HepG2 (cell line): Measurements from ENCODE around the gene WNT5B. TPM values are rescaled to one million over a fixed set of nuclear protein-coding genes. Genes with fewer than 3 reads are reported as not detected.
A peak's percentile ranks its signal among the peaks of the same experiment; 100 is the strongest.

Source experiments
- ATAC-seq: fragments of 200-7000 bp; cut with Tn5 transposase; 3 replicates; pipeline ENCODE4 v1.9.1; 2020; ENCODE audit warnings: mild to moderate bottlenecking, moderate library complexity
- BruUV-seq: library from RNA; stranded (reverse); fragments of 400-500 nt; replicated peaks from 2 replicates; lab custom pipeline; 2021; lab: Mats Ljungman, UMichigan
- CTCF ChIA-PET: fragments of 300-600 bp; formaldehyde crosslinking; extraction: SDS; loops from one replicate; lab custom pipeline; 2021; ENCODE audit warnings: low total read pairs, inconsistent platforms, low intra/inter-chr PET ratio; lab: Yijun Ruan, JAX
- POLR2A ChIA-PET: fragments of 350-600 bp; sonication (Branson Sonifier 250); formaldehyde crosslinking; loops from one replicate; lab custom pipeline; 2020; ENCODE audit warnings: antibody characterized with exemption, inconsistent platforms; lab: Yijun Ruan, JAX
- DNase-seq: peaks from one replicate; pipeline ENCODE4 v3.0.0-alpha.2; 2015; ENCODE audit warnings: low spot score
- FAIRE-seq: peaks from 3 replicates; lab custom pipeline; 2011; peaks lifted over from hg19 to GRCh38; lab: Jason Lieb, UNC
- H2AFZ ChIP-seq: one replicate; pipeline ENCODE4 v1.6.1; 2011; ENCODE audit warnings: low read length, inconsistent platforms
- H3K27ac ChIP-seq: fragments of 300-600 bp; 3 replicates; pipeline ENCODE4 v1.8.0; 2011; ENCODE audit warnings: mixed run types, mild to moderate bottlenecking, mixed read lengths, low read length, inconsistent platforms; ENCODE audit not compliant: insufficient read depth; ENCODE audit errors: extremely low read length
- H3K27me3 ChIP-seq, 2 experiments: fragments of 200-600 bp in 1 of 2; 2 replicates in 1 of 2; 3 replicates in 1 of 2; pipeline versions ENCODE4 v1.6.0 to v1.8.0; 2011; ENCODE audit warnings: low read length in 2 of 2, mild to moderate bottlenecking in 2 of 2, moderate library complexity in 2 of 2, inconsistent platforms in 1 of 2; ENCODE audit not compliant: insufficient read depth in 2 of 2, control insufficient read depth in 1 of 2
- H3K36me3 ChIP-seq, 2 experiments: fragments of 200-600 bp in 1 of 2; replicated peaks in 1 of 2; 2 replicates in 1 of 2; 3 replicates in 1 of 2; pipeline versions ENCODE4 v1.5.1 to v1.8.0; 2011; ENCODE audit warnings: low read length in 2 of 2, inconsistent platforms in 1 of 2; ENCODE audit not compliant: insufficient read depth in 2 of 2, control insufficient read depth in 1 of 2
- H3K4me1 ChIP-seq: 2 replicates; pipeline ENCODE4 v1.5.1; 2012; ENCODE audit warnings: low read length, inconsistent platforms; ENCODE audit not compliant: insufficient read depth
- H3K4me2 ChIP-seq: 2 replicates; pipeline ENCODE4 v1.6.0; 2011; ENCODE audit warnings: low read depth, low read length, inconsistent platforms
- H3K4me3 ChIP-seq, 3 experiments: fragments of 200-600 bp in 1 of 3; sonication (generic), shearing (Covaris generic) in 1 of 3; replicated peaks in 1 of 3; 2 replicates each; pipeline ENCODE4 v1.5.1; 2011 to 2016; ENCODE audit warnings: low read length in 3 of 3, inconsistent platforms in 2 of 3, low read depth in 2 of 3, mild to moderate bottlenecking in 2 of 3, control low read depth in 1 of 3, mixed read lengths in 1 of 3; ENCODE audit not compliant: insufficient read depth in 1 of 3
- H3K79me2 ChIP-seq: one replicate; pipeline ENCODE4 v1.6.1; 2011; ENCODE audit warnings: low read length, inconsistent platforms; ENCODE audit not compliant: insufficient read depth
- H3K9ac ChIP-seq: 2 replicates; pipeline ENCODE4 v1.6.0; 2011; ENCODE audit warnings: mild to moderate bottlenecking, low read depth, low read length, inconsistent platforms; ENCODE audit not compliant: insufficient read depth
- H3K9me3 ChIP-seq: 2 replicates; pipeline ENCODE4 v1.5.1; 2012; ENCODE audit warnings: mild to moderate bottlenecking, low read length
- H4K20me1 ChIP-seq: 2 replicates; pipeline ENCODE4 v1.6.0; 2011; ENCODE audit warnings: inconsistent platforms, mild to moderate bottlenecking, low read length, moderate library complexity; ENCODE audit not compliant: insufficient read depth
- AGO2 ChIP-seq: fragments of 200-400 bp; formaldehyde crosslinking; optimal IDR thresholded peaks from 2 replicates; pipeline ENCODE3; 2017; ENCODE audit warnings: mild to moderate bottlenecking, low read depth, low read length, moderate library complexity
- CBX5 ChIP-seq: sonication (generic); formaldehyde crosslinking; IDR thresholded peaks from 2 replicates; pipeline ENCODE4 v1.4.0; 2020; ENCODE audit warnings: missing genetic modification reagents, borderline replicate concordance
- ETV6 ChIP-seq: sonication (generic); formaldehyde crosslinking; conservative IDR thresholded peaks from 2 replicates; pipeline ENCODE4 v1.4.0; 2020; ENCODE audit warnings: missing genetic modification reagents
- KMT2A ChIP-seq: sonication (generic); formaldehyde crosslinking; IDR thresholded peaks from 2 replicates; pipeline ENCODE4 v1.4.0; 2020; ENCODE audit warnings: missing genetic modification reagents
- PRPF4 ChIP-seq: fragments of 200-400 bp; formaldehyde crosslinking; IDR thresholded peaks from 2 replicates; pipeline ENCODE4 v1.6.1; 2016; ENCODE audit warnings: low read length, low read depth; ENCODE audit not compliant: poor library complexity, severe bottlenecking
- ZBTB10 ChIP-seq: sonication (generic); formaldehyde crosslinking; IDR thresholded peaks from 2 replicates; pipeline ENCODE4 v1.4.0; 2020; ENCODE audit warnings: missing genetic modification reagents, borderline replicate concordance
- ZBTB33 ChIP-seq: sonication (generic); formaldehyde crosslinking; IDR thresholded peaks from 2 replicates; pipeline ENCODE4 v1.4.0; 2020; ENCODE audit warnings: missing genetic modification reagents
- ZBTB38 ChIP-seq: sonication (generic); formaldehyde crosslinking; IDR thresholded peaks from 2 replicates; pipeline ENCODE4 v1.5.1; 2020; ENCODE audit warnings: mild to moderate bottlenecking, missing genetic modification reagents
- ZBTB7A ChIP-seq: sonication (generic); formaldehyde crosslinking; IDR thresholded peaks from 2 replicates; pipeline ENCODE4 v1.8.0; 2022; ENCODE audit warnings: mild to moderate bottlenecking, missing genetic modification reagents
- ZNF343 ChIP-seq: sonication (generic); formaldehyde crosslinking; IDR thresholded peaks from 2 replicates; pipeline ENCODE4 v1.4.0; 2020; ENCODE audit warnings: mild to moderate bottlenecking, missing genetic modification reagents
- ZNF572 ChIP-seq: sonication (generic); formaldehyde crosslinking; IDR thresholded peaks from 2 replicates; pipeline ENCODE4 v1.5.1; 2020; ENCODE audit warnings: mild to moderate bottlenecking, missing genetic modification reagents
- ZNF687 ChIP-seq: sonication (generic); formaldehyde crosslinking; IDR thresholded peaks from 2 replicates; pipeline ENCODE4 v1.5.1; 2020; ENCODE audit warnings: mild to moderate bottlenecking, missing genetic modification reagents, moderate library complexity
- ZSCAN22 ChIP-seq: sonication (generic); formaldehyde crosslinking; IDR thresholded peaks from 2 replicates; pipeline ENCODE4 v1.4.0; 2020; ENCODE audit warnings: mild to moderate bottlenecking, missing genetic modification reagents
- WGBS: methylation state at CpG from one replicate; pipeline ENCODE4 v1.1.6; 2017; ENCODE audit warnings: low lambda C conversion rate; 5-methylcytosine and 5-hydroxymethylcytosine counted together
- in situ Hi-C: cut with HindIII; loops from 2 replicates; pipeline ENCODE4 v1.10.0; 2017; ENCODE audit warnings: low pct_unique_long_range_greater_than_20kb; ENCODE audit not compliant: extremely low pct_ligation_motif_present
- intact Hi-C: fragments of 100-400 bp; cut with micrococcal nuclease; formaldehyde crosslinking; loops from one replicate; pipeline ENCODE4 v1.10.0; 2022; ENCODE audit not compliant: unreplicated experiment
- polyA plus RNA-seq, 8 experiments: library from polyadenylated mRNA; depleted of rRNA in 3 of 8; stranded (reverse) in 7 of 8; unstranded in 1 of 8; fragments of >200 nt; fragmentation: Illumina TruSeq in 4 of 8; extraction: Trizol in 4 of 8; gene quantifications; 2 replicates each; pipeline versions ENCODE4 v1.2.1 to v1.2.3, GENCODE V29; 2011 to 2016; ENCODE audit warnings: low read depth in 4 of 8, missing spikeins in 1 of 8, mixed read lengths in 1 of 8; ENCODE audit not compliant: insufficient read depth in 1 of 8
- total RNA-seq, 5 experiments: library from RNA; depleted of rRNA; stranded (reverse); fragments of >200 nt; fragmentation: Illumina TruSeq; extraction: Trizol; gene quantifications; 2 replicates each; pipeline ENCODE4 v1.2.3, GENCODE V29; 2016; ENCODE audit warnings: low read depth in 1 of 5

WNT5B gene
- total and polyA plus RNA-seq, 2 of the 13 experiments (the other 11 are each of a cell fraction or from before 2014, with no cell fraction given), result 0.04 TPM; not detected in 1

- intact Hi-C loops, result loop anchor here (10.0 kb wide), 1 partner anchor 102 kb away; no protein-coding TSS in a partner anchor
- H2AFZ ChIP-seq, result no peak overlapping the region
- in situ Hi-C loops, result no loop called here
Observed at GRCh38 chr12:1662761-1663439, 33.9 kb downstream of the WNT5B start.

More at GRCh38 chr12:1662761-1663439, 33.9 kb downstream of the WNT5B start:
- Histone ChIP-seq H3K79me2 (no peaks in the 10 kb centered on the region), H3K27ac (peak overlapping the region; percentile 9), H3K9ac (no peak overlapping the region), H3K9me3 (no peaks in the 10 kb centered on the region), H3K4me3 (no peak overlapping the region), H3K27me3 (no peaks in the 10 kb centered on the region), H3K4me1 (peaks cover 58% of the 10 kb centered on the region), H3K36me3 (no peaks in the 10 kb centered on the region), H4K20me1 (no peaks in the 10 kb centered on the region), H3K4me2 (peak overlapping the region; percentile 7; the same call in 1 of the 2 replicates)
- ChIA-PET POLR2A (interaction anchor here (1.3 to 3.5 kb wide), 4 partner anchors 11 to 331 kb away, joined by 3 to 37 read pairs (median 4); partner anchors contain the start of gene ADIPOR2), CTCF (no interaction called here)
- FAIRE-seq (no peak), ATAC-seq (no peak), DNase-seq (no peak)
- 91% methylated on average over 33 of the region's 46 CpGs for WGBS
- no TSS peak for BruUV-seq
- TF ChIP-seq ZNF572 (CRISPR knock-in tag), result 0 out of 2 replicates have a peak, but pooled peaks have one; percentile 31
- peak; percentile 58 for TF ChIP-seq PRPF4
- TF ChIP-seq ZSCAN22 (CRISPR knock-in tag), result peak; percentile 70; the same call in 1 of the 2 replicates
- 0 out of 2 replicates have a peak, but pooled peaks have one; percentile 29 for TF ChIP-seq ETV6 (CRISPR knock-in tag)
- TF ChIP-seq ZBTB38 (CRISPR knock-in tag), result peak; percentile 99
- TF ChIP-seq ZNF343 (CRISPR knock-in tag), result no peak
- TF ChIP-seq ZBTB7A (CRISPR knock-in tag), result peak; percentile 97
- TF ChIP-seq CBX5 (CRISPR knock-in tag), result no peak
- no peak for TF ChIP-seq ZBTB10 (CRISPR knock-in tag)
- no peak for TF ChIP-seq KMT2A (CRISPR knock-in tag)
- TF ChIP-seq ZNF687 (CRISPR knock-in tag), result peak; percentile 55
- TF ChIP-seq AGO2, result peak; percentile 35
- peak; percentile 72 for TF ChIP-seq ZBTB33 (CRISPR knock-in tag)
